Activated CD8-positive, alpha-beta memory T cell treated with anti-CD3 and anti-CD28 coated beads for 4 hours (primary cell): Measurements from ENCODE around the gene MUCL3.
A peak's percentile ranks its signal among the peaks of the same experiment; 100 is the strongest.
"Not testable (repeated sequence)": the region's sequence is repeated elsewhere in the genome, so short reads cannot be mapped to it uniquely, and the experiment has no call there.

Experiments
- DNase-seq, 2 donors: peaks; one replicate each; pipeline ENCODE4 v3.0.0-alpha.2; 2020; ENCODE audit warnings: low read depth in 2 of 2

Gene MUCL3

DNA sequence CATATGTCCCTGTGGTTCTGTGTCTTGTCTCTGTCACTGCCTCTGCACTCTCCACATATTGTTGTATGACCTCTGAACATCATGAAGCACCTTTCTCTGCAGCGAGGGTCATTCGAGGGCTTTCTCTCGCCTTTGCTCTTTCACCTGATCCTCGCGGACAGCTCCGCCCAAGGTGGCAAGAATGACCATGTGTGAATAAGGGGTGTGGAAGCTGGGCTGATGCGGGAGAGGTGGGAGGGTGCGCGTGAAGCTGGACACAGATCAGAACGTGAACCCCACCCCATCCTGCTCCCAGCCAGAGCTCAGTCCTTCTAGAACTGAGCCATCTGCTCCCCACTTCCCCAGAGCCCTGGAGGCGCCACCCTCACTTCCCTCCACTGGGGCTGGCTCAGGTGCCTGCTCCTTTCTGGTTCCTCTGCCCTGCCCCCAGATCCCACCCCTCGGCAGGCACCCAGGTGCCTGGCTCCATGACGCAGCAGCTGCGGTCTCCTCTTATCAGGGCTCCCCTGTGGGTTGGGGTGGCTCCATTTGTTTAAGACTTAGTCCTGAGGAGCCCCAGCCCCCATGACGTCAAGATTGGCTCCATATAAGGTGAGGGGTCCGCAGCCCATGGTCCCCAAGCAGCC lies at the start of gene MUCL3:
Gene MUCL3, plus strand, starts transcription at position 613 of the 626 bp plus-strand sequence. CDS start 27 bp downstream, outside the sequence.
- DNase-seq, result no peak

- DNase-seq, result no peak
Measured at GRCh38 chr6:30891450-30891723, 49.4 kb upstream of the MUCL3 start.

DNA sequence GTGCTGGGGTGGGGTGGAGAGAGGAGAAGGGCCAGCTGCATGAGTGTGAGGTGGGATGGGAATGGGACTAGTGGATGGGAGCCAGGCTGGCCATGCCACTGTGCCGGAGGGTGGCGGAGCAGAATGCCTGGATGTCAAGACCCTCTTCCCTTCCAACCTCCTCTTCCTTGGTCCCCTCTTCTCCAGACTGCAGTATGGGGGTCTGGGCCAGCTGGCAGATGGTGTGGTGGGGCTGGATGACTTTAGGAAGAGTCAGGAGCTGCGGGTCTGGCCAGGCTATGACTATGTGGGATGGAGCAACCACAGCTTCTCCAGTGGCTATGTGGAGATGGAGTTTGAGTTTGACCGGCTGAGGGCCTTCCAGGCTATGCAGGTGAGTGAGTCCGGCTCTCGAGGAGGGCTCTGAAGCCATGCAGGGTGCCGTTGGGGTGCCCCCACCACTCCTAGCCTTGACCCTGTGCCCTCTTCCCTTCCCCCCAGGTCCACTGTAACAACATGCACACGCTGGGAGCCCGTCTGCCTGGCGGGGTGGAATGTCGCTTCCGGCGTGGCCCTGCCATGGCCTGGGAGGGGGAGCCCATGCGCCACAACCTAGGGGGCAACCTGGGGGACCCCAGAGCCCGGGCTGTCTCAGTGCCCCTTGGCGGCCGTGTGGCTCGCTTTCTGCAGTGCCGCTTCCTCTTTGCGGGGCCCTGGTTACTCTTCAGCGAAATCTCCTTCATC lies 48.8 kb upstream of the MUCL3 start:
- DNase-seq, result no peak

GRCh38 chr6:30893001-30893591 lies 47.7 kb upstream of the MUCL3 start:
- DNase-seq, result no peak

DNA sequence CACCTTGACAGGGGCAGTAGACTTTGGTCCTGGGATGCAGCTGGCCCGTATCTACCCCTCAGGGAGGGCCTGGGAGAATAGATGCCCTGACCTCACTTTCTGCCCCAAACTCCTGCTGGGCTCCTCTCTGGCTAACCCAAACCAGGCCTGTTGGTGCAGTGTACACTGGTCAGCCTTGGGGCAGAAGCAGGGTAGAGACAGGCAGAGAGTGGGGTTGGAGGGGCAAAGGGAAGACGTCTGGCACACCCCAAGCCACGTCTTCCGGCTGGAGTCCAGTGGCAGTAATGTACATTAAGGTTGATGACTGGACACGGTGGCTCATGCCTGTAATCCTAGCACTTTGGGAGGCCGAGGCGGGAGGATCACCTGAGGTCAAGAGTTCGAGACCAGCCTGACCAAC lies 47.1 kb upstream of the MUCL3 start:
- DNase-seq, result no peak

DNA sequence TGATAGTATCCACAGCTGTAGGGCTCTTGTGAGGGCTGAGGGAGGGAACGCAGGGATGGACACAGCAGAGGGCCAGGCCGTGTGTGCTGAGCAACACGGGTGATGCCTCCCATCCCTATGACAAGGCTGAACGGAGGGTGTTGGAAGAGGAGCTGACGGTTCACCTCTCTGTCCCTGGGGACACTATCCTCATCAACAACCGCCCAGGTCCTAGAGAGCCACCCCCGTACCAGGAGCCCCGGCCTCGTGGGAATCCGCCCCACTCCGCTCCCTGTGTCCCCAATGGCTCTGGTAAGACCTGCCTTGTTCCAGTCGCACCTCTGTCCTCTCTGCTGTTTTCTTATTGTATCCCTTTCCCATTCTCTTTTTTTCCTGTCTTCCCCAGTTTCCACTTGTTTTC lies 46.4 kb upstream of the MUCL3 start:
- no peak for DNase-seq

- DNase-seq, result no peak
Measured at GRCh38 chr6:30894935-30895334, 45.8 kb upstream of the MUCL3 start.

GRCh38 chr6:30895343-30895742 lies 45.4 kb upstream of the MUCL3 start:
- DNase-seq, result no peak

GRCh38 chr6:30896541-30896940 lies 44.2 kb upstream of the MUCL3 start:
- no peak for DNase-seq

DNA sequence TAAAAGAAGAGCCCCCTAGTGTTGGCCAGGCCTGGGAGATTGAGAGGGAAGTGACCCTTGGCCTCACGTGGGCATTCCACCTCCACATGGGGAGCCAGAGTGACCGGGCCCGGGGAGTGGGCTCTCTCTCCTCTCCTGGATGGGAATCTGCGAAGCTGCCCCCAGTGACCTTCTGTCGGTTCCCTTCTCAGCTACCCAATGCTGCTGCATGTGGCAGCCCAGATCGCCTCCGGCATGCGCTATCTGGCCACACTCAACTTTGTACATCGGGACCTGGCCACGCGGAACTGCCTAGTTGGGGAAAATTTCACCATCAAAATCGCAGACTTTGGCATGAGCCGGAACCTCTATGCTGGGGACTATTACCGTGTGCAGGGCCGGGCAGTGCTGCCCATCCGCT lies 42.9 kb upstream of the MUCL3 start:
- no peak for DNase-seq

DNA sequence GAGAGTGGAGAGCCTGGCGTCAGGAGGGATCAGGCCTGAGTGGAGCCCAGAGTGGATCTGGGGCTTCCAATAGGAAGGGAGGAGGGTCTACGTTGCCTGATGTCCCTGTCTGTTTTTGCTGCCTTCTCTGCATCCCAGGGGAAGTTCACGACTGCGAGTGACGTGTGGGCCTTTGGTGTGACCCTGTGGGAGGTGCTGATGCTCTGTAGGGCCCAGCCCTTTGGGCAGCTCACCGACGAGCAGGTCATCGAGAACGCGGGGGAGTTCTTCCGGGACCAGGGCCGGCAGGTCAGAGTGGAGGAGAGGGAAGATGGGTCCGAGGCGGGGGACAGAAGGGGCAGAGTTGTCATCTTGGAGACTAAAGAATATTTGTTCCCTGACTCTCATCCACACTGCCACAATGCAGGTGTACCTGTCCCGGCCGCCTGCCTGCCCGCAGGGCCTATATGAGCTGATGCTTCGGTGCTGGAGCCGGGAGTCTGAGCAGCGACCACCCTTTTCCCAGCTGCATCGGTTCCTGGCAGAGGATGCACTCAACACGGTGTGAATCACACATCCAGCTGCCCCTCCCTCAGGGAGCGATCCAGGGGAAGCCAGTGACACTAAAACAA lies 41.9 kb upstream of the MUCL3 start:
- DNase-seq, result no peak

DNA sequence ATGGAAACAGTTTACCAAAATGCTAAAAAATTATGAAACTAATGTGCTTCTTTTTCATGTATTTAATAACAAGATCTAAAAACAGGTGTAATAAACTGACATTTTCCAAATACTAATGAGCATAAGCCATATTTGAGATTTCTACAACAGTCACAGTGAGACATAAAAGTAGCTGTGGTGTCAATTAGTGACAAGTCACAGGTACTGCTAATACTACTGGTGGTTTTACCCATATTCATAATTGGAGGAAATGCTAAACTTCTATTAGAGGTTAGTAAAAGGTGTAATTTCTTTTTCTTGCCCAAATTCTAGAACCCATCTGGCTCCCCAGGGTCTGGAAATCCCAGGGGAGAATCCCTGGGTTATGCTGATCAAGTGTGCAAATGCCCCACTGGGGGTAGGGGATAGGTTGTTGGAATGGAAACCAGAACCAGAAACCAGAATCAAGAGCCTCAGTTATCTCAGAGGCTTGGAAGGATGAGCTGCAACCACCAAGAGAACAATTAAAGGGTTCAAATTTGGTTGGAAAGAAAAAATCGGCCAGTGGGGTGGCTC lies 39.8 kb upstream of the MUCL3 start:
- no peak for DNase-seq

GRCh38 chr6:30901436-30901835 lies 39.3 kb upstream of the MUCL3 start:
- no peak for DNase-seq

- not testable (repeated sequence) for DNase-seq
Measured at GRCh38 chr6:30902196-30902595, 38.6 kb upstream of the MUCL3 start.

DNA sequence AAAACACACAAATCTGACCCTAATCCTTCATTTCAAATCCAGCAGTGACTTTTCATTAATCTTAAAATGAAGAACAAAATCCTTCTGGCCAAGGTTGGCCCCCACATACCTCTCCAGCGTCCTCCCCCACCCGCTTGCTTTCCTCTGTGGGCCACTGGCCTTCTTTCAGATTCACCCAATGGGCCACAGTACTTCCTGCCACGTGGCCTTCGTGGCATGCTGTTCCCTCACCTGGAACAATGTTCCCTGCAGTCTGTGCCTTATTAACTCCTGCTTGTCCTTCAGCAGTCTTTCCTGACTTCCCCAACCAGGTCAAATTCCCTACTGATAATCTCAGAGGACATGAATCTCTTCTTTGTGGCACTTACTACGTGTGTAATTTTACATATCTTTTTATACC lies 38.1 kb upstream of the MUCL3 start:
- no peak for DNase-seq

DNA sequence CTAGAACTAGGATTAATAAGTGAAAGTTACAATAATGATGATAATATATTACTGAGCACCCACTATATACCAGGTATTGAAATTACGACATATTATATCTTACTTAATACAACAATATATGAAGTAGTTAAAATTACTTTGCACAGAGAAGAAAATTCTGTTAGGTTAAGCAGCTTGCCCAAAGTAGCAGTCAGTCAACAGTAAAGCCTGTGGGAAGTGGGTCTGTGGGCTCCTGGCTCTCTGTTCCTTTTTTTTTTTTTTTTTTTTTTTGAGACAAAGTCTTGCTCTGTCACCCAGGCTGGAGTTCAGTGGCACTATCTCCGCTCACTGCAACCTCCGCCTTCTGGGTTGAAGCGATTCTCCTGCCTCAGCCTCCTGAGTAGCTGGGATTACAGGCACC lies 37.5 kb upstream of the MUCL3 start:
- no peak for DNase-seq

DNA sequence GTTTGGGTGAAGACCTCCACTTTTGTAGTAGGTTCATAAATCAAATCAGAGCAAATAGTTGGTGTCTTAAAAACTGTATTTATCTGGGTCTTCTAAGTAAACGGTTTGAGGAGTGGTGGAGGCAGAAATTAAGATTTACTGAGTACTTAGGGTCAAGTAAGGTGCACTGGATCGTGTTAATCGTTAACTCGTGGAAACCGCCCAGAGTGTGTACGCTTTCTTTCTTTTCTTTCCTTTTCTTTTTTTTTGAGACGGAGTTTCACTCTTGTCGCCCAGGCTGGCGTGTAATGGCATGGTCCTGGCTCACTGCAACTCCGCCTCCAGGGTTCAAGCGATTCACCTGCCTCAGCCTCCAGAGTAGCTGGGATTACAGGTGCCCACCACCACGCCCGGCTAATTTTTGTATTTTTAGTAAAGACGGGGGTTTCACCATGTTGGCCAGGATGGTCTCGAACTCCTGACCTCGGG lies 33.4 kb upstream of the MUCL3 start:
- DNase-seq, result not testable (repeated sequence)

DNA sequence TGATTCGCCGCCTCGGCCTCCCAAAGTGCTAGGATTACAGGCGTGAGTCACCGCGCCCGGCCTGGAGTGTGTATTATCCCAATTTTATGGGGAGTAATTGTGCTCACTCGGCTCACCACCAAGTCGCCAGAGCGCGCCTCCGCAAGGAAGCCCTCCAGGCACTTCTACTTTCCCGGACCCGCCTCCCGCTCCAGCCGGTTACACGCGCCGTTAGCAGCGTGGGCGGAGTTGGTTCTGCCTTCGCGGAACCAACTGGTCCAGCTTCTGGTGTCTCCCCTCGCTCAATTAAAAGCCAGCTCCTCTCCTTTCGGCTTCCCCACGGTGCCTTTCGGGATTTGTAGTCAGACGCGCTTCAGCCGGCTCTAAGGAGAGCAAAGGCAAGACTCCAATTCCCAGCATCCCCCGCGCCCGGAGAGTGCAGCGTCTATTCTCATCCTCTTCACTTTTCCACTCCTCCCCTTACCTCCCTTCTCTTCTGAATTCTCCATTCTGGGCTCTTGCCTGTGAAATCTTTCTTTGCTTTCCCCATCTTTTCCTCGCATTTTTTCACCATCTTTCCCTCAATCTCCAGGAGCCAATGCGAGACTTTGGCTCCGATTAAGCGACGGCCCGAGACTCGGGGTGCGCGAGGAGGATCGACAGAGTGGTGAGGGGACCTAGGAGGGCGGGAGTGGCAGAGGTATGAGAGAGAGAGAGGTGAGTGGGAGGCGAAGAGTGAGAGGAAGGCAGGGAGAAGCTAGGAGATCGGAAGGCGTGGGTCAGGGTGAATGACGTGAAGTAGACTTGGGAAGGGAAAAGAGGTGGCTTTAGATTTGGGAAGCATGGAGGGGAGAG lies 32.8 kb upstream of the MUCL3 start, which contains the start of gene GTF2H4:
Gene GTF2H4, plus strand, starts transcription at position 450 of the 834 bp plus-strand sequence.
- peak; percentile 86 to 93 for DNase-seq

DNA sequence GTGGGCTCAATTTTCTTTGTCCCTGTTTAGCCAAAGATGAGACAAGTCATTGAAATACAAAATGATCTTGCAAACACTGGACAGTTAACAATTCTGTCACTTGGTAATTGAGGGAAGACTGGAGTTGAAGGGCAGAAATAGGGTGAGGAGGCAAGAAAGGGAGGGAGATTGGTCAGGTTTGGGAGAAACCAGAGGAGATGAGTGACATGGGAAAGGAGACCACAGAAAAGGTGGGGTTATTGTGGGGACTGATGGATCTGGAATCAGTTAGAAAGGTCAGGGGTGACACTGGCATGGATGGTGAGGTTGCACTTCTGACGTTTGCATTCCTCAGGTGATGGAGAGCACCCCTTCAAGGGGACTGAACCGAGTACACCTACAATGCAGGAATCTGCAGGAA lies 32.1 kb upstream of the MUCL3 start:
- DNase-seq, result no peak

- not testable (repeated sequence) for DNase-seq
Measured at GRCh38 chr6:30910473-30910872, 30.3 kb upstream of the MUCL3 start.

- DNase-seq, result no peak
Measured at GRCh38 chr6:30912746-30913520, 27.8 kb upstream of the MUCL3 start.
